ENCODE results near the gene PTPRM. TPM values are rescaled to one million over a fixed set of nuclear protein-coding genes. Genes with fewer than 3 reads are reported as not detected.
A peak's percentile ranks its signal among the peaks of the same experiment; 100 is the strongest.

The PTPRM gene
- total and polyA plus RNA-seq, 2 of the 8 experiments (the other 6 are each of a cell fraction or from before 2014, with no cell fraction given), result 4.1 to 7.0 TPM

- H3K36me3 ChIP-seq (ENCODE audit: control insufficient read depth in 2 of 4, insufficient read depth in 4 of 4, low read length in 3 of 4), result no peaks in the 10 kb centered on the region
- DNase-seq (ENCODE audit: low read depth in 1 of 2, low spot score in 2 of 2), result no peak
- H3K18ac ChIP-seq (ENCODE audit: extremely low read depth, low read length), result no peak overlapping the region
- no peaks in the 10 kb centered on the region for H3K23me2 ChIP-seq (ENCODE audit: low read depth, low read length)
- H3K4ac ChIP-seq (replicated peaks; ENCODE audit: insufficient read length, low read depth, low read length), result no peak overlapping the region
- 88% methylated on average over 2 of the region's 2 CpGs; no CpG with 5 or more reads in 1 of the 2 experiments for WGBS, 2 experiments (ENCODE audit: extremely low coverage in 1 of 2, insufficient coverage in 1 of 2, insufficient read length in 1 of 2, insufficient replicate concordance in 2 of 2, low coverage in 1 of 2, low lambda C conversion rate in 2 of 2, missing lambda C conversion rate in 1 of 2)
- no peak overlapping the region for H3K4me2 ChIP-seq (ENCODE audit: insufficient read depth in 1 of 2, low read depth in 2 of 2, low read length in 2 of 2)
- no peaks in the 10 kb centered on the region for H3K9me3 ChIP-seq (ENCODE audit: insufficient read depth in 2 of 2, low read depth in 1 of 2, low read length in 1 of 2)
- H2AFZ ChIP-seq (ENCODE audit: low read length), result peak overlapping the region; percentile 71; the same call in 1 of the 2 replicates
- H2BK120ac ChIP-seq (replicated peaks; ENCODE audit: low read depth, low read length), result no peak overlapping the region
- no peak overlapping the region for H4K5ac ChIP-seq (ENCODE audit: insufficient read length, low read depth, low read length)
- H2AK5ac ChIP-seq (ENCODE audit: low read depth, low read length), result no peak overlapping the region
- H3K9ac ChIP-seq (replicated peaks in 1 of 4; ENCODE audit: extremely low read depth in 1 of 4, low read depth in 3 of 4, low read length in 3 of 4), result no peak overlapping the region
- 0 out of 2 replicates have a peak overlapping the region, but pooled peaks have one; percentile 11 for H2BK12ac ChIP-seq (ENCODE audit: low read depth, low read length)
- H3K56ac ChIP-seq (replicated peaks; ENCODE audit: insufficient read length, low read depth, low read length), result no peak overlapping the region
- no peak overlapping the region for H4K8ac ChIP-seq (ENCODE audit: extremely low read depth, insufficient read depth, low read length)
- H3K4me3 ChIP-seq (ENCODE audit: extremely low read depth in 1 of 4, insufficient read depth in 2 of 4, low read depth in 3 of 4, low read length in 4 of 4), result no peak overlapping the region
- no peak overlapping the region for H3K14ac ChIP-seq (ENCODE audit: insufficient read length)
- FAIRE-seq, result no peak
- peaks cover 0 to 5% (median 3%) of the 10 kb centered on the region in 4 experiments; a peak in 2 of 7 replicates for H3K4me1 ChIP-seq (replicated peaks in 1 of 4; ENCODE audit: control insufficient read depth in 3 of 4, insufficient read depth in 4 of 4, low read length in 3 of 4)
- no peaks in the 10 kb centered on the region for H3K79me2 ChIP-seq (ENCODE audit: control insufficient read depth in 1 of 2, insufficient read depth in 2 of 2, low read length in 2 of 2)
- no peak overlapping the region for H2BK20ac ChIP-seq (ENCODE audit: low read length)
- no peak overlapping the region for H4K91ac ChIP-seq (replicated peaks; ENCODE audit: insufficient read length, low read length)
- H2BK5ac ChIP-seq (ENCODE audit: low read depth, low read length), result no peak overlapping the region
- ChIA-PET POLR2A (ENCODE audit: partially characterized antibody) (no interaction called here), CTCF (ENCODE audit: partially characterized antibody) (no interaction called here)
- no peaks in the 10 kb centered on the region for H3K27me3 ChIP-seq (replicated peaks in 1 of 4; ENCODE audit: control insufficient read depth in 3 of 4, extremely low read depth in 1 of 4, insufficient read depth in 3 of 4, low read length in 3 of 4)
- H3K23ac ChIP-seq (ENCODE audit: insufficient read length), result no peak overlapping the region
- 0 out of 2 replicates have a peak overlapping the region, but pooled peaks have one; percentile 34 for H2BK15ac ChIP-seq (ENCODE audit: low read length)
- no peaks in the 10 kb centered on the region for H3K79me1 ChIP-seq (ENCODE audit: low read depth, low read length)
- H4K20me1 ChIP-seq (replicated peaks in 1 of 2; ENCODE audit: control insufficient read depth in 1 of 2, insufficient read depth in 2 of 2, low read length in 2 of 2), result no peaks in the 10 kb centered on the region
- no peak overlapping the region for H3K27ac ChIP-seq (ENCODE audit: low read depth, low read length)
- no peak for TF ChIP-seq GABPA (IDR thresholded peaks at IDR 0.05; ENCODE audit: borderline replicate concordance, insufficient read depth, low read length)
- TF ChIP-seq BACH1 (IDR thresholded peaks at IDR 0.05; ENCODE audit: low read length), result no peak
- TF ChIP-seq PHF8 (conservative IDR thresholded peaks at IDR 0.05; ENCODE audit: low read depth, low read length), result no peak
- no peak for TF ChIP-seq RBBP5 (IDR thresholded peaks at IDR 0.05; ENCODE audit: borderline replicate concordance, low read depth, low read length)
- TF ChIP-seq BRCA1 (IDR thresholded peaks at IDR 0.05; ENCODE audit: low read depth, low read length), result no peak
- TF ChIP-seq NRF1 (IDR thresholded peaks at IDR 0.05; ENCODE audit: low read depth, low read length), result no peak
- TF ChIP-seq JUND (IDR thresholded peaks at IDR 0.05; ENCODE audit: low read length), result no peak
- no peak for TF ChIP-seq ASH2L (IDR thresholded peaks at IDR 0.05; ENCODE audit: low read length)
- no peak for TF ChIP-seq USF2 (IDR thresholded peaks at IDR 0.05; ENCODE audit: low read length)
- TF ChIP-seq POLR2AphosphoS5 (IDR thresholded peaks at IDR 0.05; ENCODE audit: low read depth, low read length), result no peak
- TF ChIP-seq RNF2 (IDR thresholded peaks at IDR 0.05; ENCODE audit: borderline replicate concordance, low read depth, low read length, missing control alignments, poor library complexity, severe bottlenecking), result no peak
- TF ChIP-seq CBX8 (IDR thresholded peaks at IDR 0.05; ENCODE audit: borderline replicate concordance, low read depth, low read length), result no peak
- no peak for TF ChIP-seq KDM5A (IDR thresholded peaks at IDR 0.05; ENCODE audit: low read length)
- no peak for TF ChIP-seq EGR1 (IDR thresholded peaks at IDR 0.05; ENCODE audit: borderline replicate concordance, low read depth, low read length)
Observed at GRCh38 chr18:7898181-7898580, 331.1 kb downstream of the PTPRM start.
